Astrocyte (in vitro differentiated cells and primary cell): ENCODE data around the gene BMF. TPM values are rescaled to one million over a fixed set of nuclear protein-coding genes. Genes with fewer than 3 reads are reported as not detected.

Experiments used
- DNase-seq: peaks from one replicate; pipeline ENCODE4 v3.0.0-alpha.2; 2010; ENCODE audit warnings: low read depth
- FAIRE-seq: peaks from 2 replicates; lab custom pipeline; 2011; peaks lifted over from hg19 to GRCh38; lab: Jason Lieb, UNC
- H2AFZ ChIP-seq: 2 replicates; pipeline ENCODE4 v1.6.0; 2012; ENCODE audit warnings: low read depth, low read length, inconsistent platforms
- H3K27ac ChIP-seq: 2 replicates; pipeline ENCODE4 v1.5.1; 2011; ENCODE audit warnings: low read depth, low read length, inconsistent platforms
- H3K27me3 ChIP-seq: 2 replicates; pipeline ENCODE4 v1.6.0; 2011; ENCODE audit warnings: low read length, inconsistent platforms; ENCODE audit not compliant: insufficient read depth
- H3K36me3 ChIP-seq: 2 replicates; pipeline ENCODE4 v1.5.1; 2011; ENCODE audit warnings: low read length, inconsistent platforms; ENCODE audit not compliant: insufficient read depth
- H3K4me1 ChIP-seq: 2 replicates; pipeline ENCODE4 v1.5.1; 2011; ENCODE audit warnings: low read length, inconsistent platforms; ENCODE audit not compliant: insufficient read depth
- H3K4me2 ChIP-seq: 2 replicates; pipeline ENCODE4 v1.6.0; 2012; ENCODE audit warnings: low read length, inconsistent platforms
- H3K4me3 ChIP-seq: 2 replicates; pipeline ENCODE4 v1.5.1; 2011; ENCODE audit warnings: low read depth, mild to moderate bottlenecking, low read length, inconsistent platforms; ENCODE audit not compliant: insufficient read depth
- H3K79me2 ChIP-seq: 2 replicates; pipeline ENCODE4 v1.6.0; 2012; ENCODE audit warnings: mild to moderate bottlenecking, low read length, inconsistent platforms; ENCODE audit not compliant: insufficient read depth
- H3K9ac ChIP-seq: 2 replicates; pipeline ENCODE4 v1.6.0; 2012; ENCODE audit warnings: mild to moderate bottlenecking, low read length, inconsistent platforms
- H3K9me3 ChIP-seq: 2 replicates; pipeline ENCODE4 v1.5.1; 2012; ENCODE audit warnings: low read depth, mild to moderate bottlenecking, low read length, inconsistent platforms; ENCODE audit not compliant: insufficient read depth
- H4K20me1 ChIP-seq: 2 replicates; pipeline ENCODE4 v1.6.0; 2012; ENCODE audit warnings: low read length, inconsistent platforms; ENCODE audit not compliant: insufficient read depth
- H3K27ac Mint-ChIP-seq: one replicate; pipeline ENCODE4 v1.8.0; 2021; ENCODE audit warnings: mild to moderate bottlenecking, mixed read lengths; ENCODE audit not compliant: unreplicated experiment
- H3K27me3 Mint-ChIP-seq: one replicate; pipeline ENCODE4 v1.8.0; 2021; ENCODE audit warnings: low read depth, mixed read lengths; ENCODE audit not compliant: unreplicated experiment
- H3K36me3 Mint-ChIP-seq: one replicate; pipeline ENCODE4 v1.8.0; 2021; ENCODE audit warnings: low read depth, mixed read lengths; ENCODE audit not compliant: unreplicated experiment
- H3K4me1 Mint-ChIP-seq: one replicate; pipeline ENCODE4 v1.8.0; 2021; ENCODE audit warnings: low read depth, mixed read lengths; ENCODE audit not compliant: unreplicated experiment
- H3K4me3 Mint-ChIP-seq: one replicate; pipeline ENCODE4 v1.8.0; 2021; ENCODE audit warnings: mild to moderate bottlenecking, moderate library complexity, mixed read lengths; ENCODE audit not compliant: unreplicated experiment
- H3K9me3 Mint-ChIP-seq: one replicate; pipeline ENCODE4 v1.8.0; 2021; ENCODE audit warnings: mild to moderate bottlenecking, mixed read lengths; ENCODE audit not compliant: unreplicated experiment
- CTCF ChIP-seq: IDR thresholded peaks from 2 replicates; pipeline ENCODE4 v1.5.1; 2011; ENCODE audit warnings: low read depth, mild to moderate bottlenecking, inconsistent platforms, low read length, moderate library complexity; ENCODE audit not compliant: insufficient read depth
- EZH2 ChIP-seq: IDR thresholded peaks from 2 replicates; pipeline ENCODE4 v1.6.1; 2012; ENCODE audit warnings: mild to moderate bottlenecking, low read length, inconsistent platforms; ENCODE audit not compliant: insufficient read depth
- total RNA-seq: library from RNA; stranded (reverse); gene quantifications from 2 replicates; pipeline ENCODE4 v1.2.1, GENCODE V29; 2021

The BMF gene
- total RNA-seq, 1 donor from 2014 or later: 31.8 TPM

DNA sequence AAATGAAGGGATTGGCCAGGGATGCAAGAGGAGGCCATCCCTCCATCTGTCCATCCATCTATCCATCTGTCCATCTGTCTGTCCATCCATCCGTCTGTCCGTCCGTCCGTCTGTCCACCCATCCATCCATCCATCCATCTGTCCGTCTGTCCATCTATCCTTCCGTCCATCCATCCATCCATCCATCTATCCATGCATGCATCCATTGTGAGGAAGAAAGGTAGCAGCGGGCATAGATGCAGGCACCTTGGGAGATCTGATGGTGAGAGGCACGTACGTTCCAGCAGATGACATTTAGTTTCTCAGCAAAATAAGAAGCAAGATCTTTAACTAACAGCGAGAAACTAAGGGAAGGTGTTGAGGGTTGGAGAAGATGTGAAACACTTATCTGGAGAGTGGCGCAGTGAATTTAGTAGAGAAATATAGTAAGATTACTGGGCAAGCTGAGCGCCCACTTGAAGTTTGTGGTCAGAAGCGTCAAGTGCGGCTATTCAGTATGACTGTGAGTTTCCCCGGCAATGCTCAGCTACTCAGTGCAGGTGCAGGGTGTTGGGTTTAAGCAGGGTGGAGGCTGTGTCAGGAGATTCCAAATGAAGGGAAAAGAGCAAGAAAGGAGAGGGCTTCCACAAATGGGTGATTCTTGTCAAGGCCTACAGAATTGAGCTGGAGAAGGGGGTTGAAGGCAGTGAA lies 47.3 kb downstream of the BMF start:
- no peak overlapping the region for H3K4me2 ChIP-seq
- no peak for FAIRE-seq
- Mint-ChIP-seq H3K9me3 (no peaks in the 10 kb centered on the region), H3K4me1 (peaks cover 32% of the 10 kb centered on the region), H3K27me3 (no peaks in the 10 kb centered on the region), H3K36me3 (peaks cover 4% of the 10 kb centered on the region), H3K27ac (no peak overlapping the region), H3K4me3 (no peak overlapping the region)
- no peak overlapping the region for H3K9ac ChIP-seq
- TF ChIP-seq CTCF (no peak), EZH2 (no peak)
- H4K20me1 ChIP-seq: no peaks in the 10 kb centered on the region
- H3K9me3 ChIP-seq: no peaks in the 10 kb centered on the region
- H2AFZ ChIP-seq: no peak overlapping the region
- no peaks in the 10 kb centered on the region for H3K79me2 ChIP-seq
- H3K36me3 ChIP-seq: no peaks in the 10 kb centered on the region
- H3K4me3 ChIP-seq: no peak overlapping the region
- no peaks in the 10 kb centered on the region for H3K27me3 ChIP-seq
- DNase-seq: no peak
- no peak overlapping the region for H3K27ac ChIP-seq
- peaks cover 24% of the 10 kb centered on the region for H3K4me1 ChIP-seq

- DNase-seq (no peak), FAIRE-seq (no peak)
- Mint-ChIP-seq H3K27ac (no peak overlapping the region), H3K36me3 (peaks cover 4% of the 10 kb centered on the region), H3K4me1 (peaks cover 32% of the 10 kb centered on the region), H3K27me3 (no peaks in the 10 kb centered on the region), H3K4me3 (no peak overlapping the region), H3K9me3 (no peaks in the 10 kb centered on the region)
- no peaks in the 10 kb centered on the region for H3K27me3 ChIP-seq
- no peak overlapping the region for H3K9ac ChIP-seq
- no peak overlapping the region for H3K27ac ChIP-seq
- TF ChIP-seq CTCF (no peak), EZH2 (no peak)
- peaks cover 24% of the 10 kb centered on the region for H3K4me1 ChIP-seq
- H4K20me1 ChIP-seq: no peaks in the 10 kb centered on the region
- no peaks in the 10 kb centered on the region for H3K9me3 ChIP-seq
- no peaks in the 10 kb centered on the region for H3K79me2 ChIP-seq
- H2AFZ ChIP-seq: no peak overlapping the region
- H3K4me2 ChIP-seq: no peak overlapping the region
- no peaks in the 10 kb centered on the region for H3K36me3 ChIP-seq
- H3K4me3 ChIP-seq: no peak overlapping the region
These were observed 48.3 kb downstream of the BMF start for GRCh38 chr15:40060236-40060961.

DNA sequence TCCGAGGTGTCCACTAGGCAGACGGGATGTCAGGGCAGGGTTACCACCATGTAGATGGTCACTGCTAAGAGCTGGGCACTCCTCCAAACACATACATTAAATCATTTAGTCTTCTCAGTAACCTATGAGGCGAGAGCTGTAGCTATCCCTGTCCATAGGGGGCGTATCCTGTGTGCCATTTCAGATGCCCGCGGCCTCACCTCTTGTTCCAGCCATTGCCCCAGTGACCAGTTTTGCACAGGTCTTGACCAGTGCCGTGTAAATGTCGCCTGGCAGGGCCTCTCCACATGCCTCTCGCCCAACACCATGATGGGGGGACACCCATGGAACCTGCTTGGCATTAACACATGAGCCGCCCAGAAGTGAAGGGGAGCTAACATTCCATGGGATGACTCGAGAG lies 48.9 kb downstream of the BMF start:
- Mint-ChIP-seq H3K9me3 (no peaks in the 10 kb centered on the region), H3K36me3 (peaks cover 4% of the 10 kb centered on the region), H3K4me1 (peaks cover 32% of the 10 kb centered on the region), H3K4me3 (no peak overlapping the region), H3K27ac (no peak overlapping the region), H3K27me3 (no peaks in the 10 kb centered on the region)
- no peak overlapping the region for H2AFZ ChIP-seq
- no peak for TF ChIP-seq CTCF
- no peak for TF ChIP-seq EZH2
- no peak overlapping the region for H3K4me3 ChIP-seq
- no peaks in the 10 kb centered on the region for H3K79me2 ChIP-seq
- FAIRE-seq (no peak), DNase-seq (no peak)
- H3K9ac ChIP-seq: no peak overlapping the region
- no peaks in the 10 kb centered on the region for H4K20me1 ChIP-seq
- H3K27me3 ChIP-seq: no peaks in the 10 kb centered on the region
- H3K4me2 ChIP-seq: no peak overlapping the region
- H3K27ac ChIP-seq: no peak overlapping the region
- peaks cover 21% of the 10 kb centered on the region for H3K4me1 ChIP-seq
- no peaks in the 10 kb centered on the region for H3K36me3 ChIP-seq
- no peaks in the 10 kb centered on the region for H3K9me3 ChIP-seq
